Esophagus muscularis mucosa (tissue), 4 donors: ENCODE results near the gene SYNRG. TPM values are rescaled to one million over a fixed set of nuclear protein-coding genes. Genes with fewer than 3 reads are reported as not detected.
A peak's percentile ranks its signal among the peaks of the same experiment; 100 is the strongest.
"Not testable (repeated sequence)": the region's sequence is repeated elsewhere in the genome, so short reads cannot be mapped to it uniquely, and the experiment has no call there.

Experiments
- DNase-seq: peaks from one replicate; pipeline ENCODE4 v3.0.0-alpha.2; 2017; ENCODE audit errors: extremely low spot score
- H3K27ac ChIP-seq, 4 donors: fragments of 200-600 bp; sonication (generic); replicated peaks in 1 of 4; 1 replicate in 3 of 4; 2 replicates in 1 of 4; pipeline ENCODE4 v1.5.1; 2016 to 2019; ENCODE audit warnings: mild to moderate bottlenecking in 1 of 4
- H3K27me3 ChIP-seq, 4 donors: fragments of 200-600 bp; sonication (generic); one replicate each; pipeline versions ENCODE4 v1.5.1 to v1.6.0; 2016 to 2019
- H3K36me3 ChIP-seq, 4 donors: fragments of 200-600 bp; sonication (generic); one replicate each; pipeline ENCODE4 v1.5.1; 2016 to 2019
- H3K4me1 ChIP-seq, 4 donors: fragments of 200-600 bp; sonication (generic); one replicate each; pipeline ENCODE4 v1.5.1; 2016 to 2019
- H3K4me3 ChIP-seq, 4 donors: fragments of 200-600 bp; sonication (generic); 1 replicate in 2 of 4; 2 replicates in 2 of 4; pipeline ENCODE4 v1.5.1; 2016 to 2019; ENCODE audit warnings: mild to moderate bottlenecking in 4 of 4, moderate library complexity in 1 of 4
- H3K9me3 ChIP-seq, 4 donors: fragments of 200-600 bp; sonication (generic); 1 replicate in 3 of 4; 2 replicates in 1 of 4; pipeline ENCODE4 v1.5.1; 2016 to 2019
- EP300 ChIP-seq: sonication (generic); formaldehyde crosslinking; IDR thresholded peaks from one replicate; pipeline ENCODE4 v1.6.1; 2017; ENCODE audit warnings: antibody characterized with exemption
- POLR2A ChIP-seq: fragments of 450-650 bp; IDR thresholded peaks from one replicate; pipeline ENCODE4 v1.6.1; 2017; ENCODE audit warnings: antibody characterized with exemption, moderate library complexity, mild to moderate bottlenecking, low read depth
- POLR2AphosphoS5 ChIP-seq, 2 donors: sonication (generic); formaldehyde crosslinking; IDR thresholded peaks; one replicate each; pipeline ENCODE4 v1.6.1; 2017; ENCODE audit warnings: antibody characterized with exemption in 2 of 2
- WGBS: methylation state at CpG from one replicate; pipeline ENCODE4 v1.1.5; 2018; 5-methylcytosine and 5-hydroxymethylcytosine counted together
- intact Hi-C: fragments of 100-400 bp; cut with DNase I; formaldehyde crosslinking; loops from one replicate; pipeline ENCODE4 v1.15.1; 2023
- total RNA-seq, 4 donors: library from RNA; depleted of rRNA; stranded (reverse); fragments of >200 nt; gene quantifications; one replicate each; pipeline versions ENCODE4 v1.1.0 to v1.2.1, GENCODE V29; 2016
- TF ChIP-seq, protein P1 (sequence below), 3 experiments: fragments of 200-600 bp in 2 of 3; fragments of 450-650 bp in 1 of 3; sonication (generic) in 2 of 3; IDR thresholded peaks; one replicate each; pipeline ENCODE4 v1.5.1; 2017 to 2019; ENCODE audit warnings: antibody characterized with exemption in 3 of 3, mild to moderate bottlenecking in 2 of 3, moderate library complexity in 1 of 3

The SYNRG gene
- total RNA-seq, 4 donors from 2014 or later: 11.9 to 19.5 (median 17.0) TPM

DNA sequence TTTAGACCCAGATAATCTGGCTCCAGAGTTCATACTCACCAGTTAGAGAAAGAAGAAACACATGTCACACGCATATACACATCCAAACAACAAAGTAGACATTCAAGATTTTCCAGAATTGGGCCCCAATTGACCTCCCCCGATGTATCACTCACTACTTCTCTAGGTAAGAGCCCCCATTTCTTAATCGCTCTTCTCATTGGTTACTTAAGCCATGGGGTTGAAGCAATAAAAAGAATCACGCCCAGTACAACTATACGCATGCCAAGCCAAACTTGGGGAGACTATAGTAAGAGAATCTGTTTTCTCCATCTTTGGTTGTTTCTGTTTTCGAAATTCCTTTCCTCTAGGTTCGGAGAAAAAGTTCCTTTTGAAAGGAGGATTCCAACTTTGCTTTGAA lies 33.5 kb upstream of the SYNRG start:
- Histone ChIP-seq H3K4me3 (peak overlapping the region; percentile 66 to 93 (median 78)), H3K36me3 (peaks cover 0 to 38% (median 22%) of the 10 kb centered on the region in 4 donors), H3K4me1 (peaks cover 18 to 49% (median 42%) of the 10 kb centered on the region in 4 donors), H3K27ac (peak overlapping the region; percentile 87 to 92 (median 89)), H3K9me3 (no peaks in the 10 kb centered on the region), H3K27me3 (peaks cover 0 to 10% (median 0%) of the 10 kb centered on the region in 4 donors)
- DNase-seq: no peak
- intact Hi-C loops: loop anchor here (10.0 kb wide), 1 partner anchor 102 kb away; the partner anchor contains the start of gene HNF1B
- WGBS: under 1% methylated on average over 7 of the region's 7 CpGs
- TF ChIP-seq POLR2A (no peak), POLR2AphosphoS5 (IDR thresholded peaks at IDR 0.05) (no peak), EP300 (no peak)
- TF ChIP-seq, protein P1, sequence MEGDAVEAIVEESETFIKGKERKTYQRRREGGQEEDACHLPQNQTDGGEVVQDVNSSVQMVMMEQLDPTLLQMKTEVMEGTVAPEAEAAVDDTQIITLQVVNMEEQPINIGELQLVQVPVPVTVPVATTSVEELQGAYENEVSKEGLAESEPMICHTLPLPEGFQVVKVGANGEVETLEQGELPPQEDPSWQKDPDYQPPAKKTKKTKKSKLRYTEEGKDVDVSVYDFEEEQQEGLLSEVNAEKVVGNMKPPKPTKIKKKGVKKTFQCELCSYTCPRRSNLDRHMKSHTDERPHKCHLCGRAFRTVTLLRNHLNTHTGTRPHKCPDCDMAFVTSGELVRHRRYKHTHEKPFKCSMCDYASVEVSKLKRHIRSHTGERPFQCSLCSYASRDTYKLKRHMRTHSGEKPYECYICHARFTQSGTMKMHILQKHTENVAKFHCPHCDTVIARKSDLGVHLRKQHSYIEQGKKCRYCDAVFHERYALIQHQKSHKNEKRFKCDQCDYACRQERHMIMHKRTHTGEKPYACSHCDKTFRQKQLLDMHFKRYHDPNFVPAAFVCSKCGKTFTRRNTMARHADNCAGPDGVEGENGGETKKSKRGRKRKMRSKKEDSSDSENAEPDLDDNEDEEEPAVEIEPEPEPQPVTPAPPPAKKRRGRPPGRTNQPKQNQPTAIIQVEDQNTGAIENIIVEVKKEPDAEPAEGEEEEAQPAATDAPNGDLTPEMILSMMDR (IDR thresholded peaks at IDR 0.05): no peak

DNA sequence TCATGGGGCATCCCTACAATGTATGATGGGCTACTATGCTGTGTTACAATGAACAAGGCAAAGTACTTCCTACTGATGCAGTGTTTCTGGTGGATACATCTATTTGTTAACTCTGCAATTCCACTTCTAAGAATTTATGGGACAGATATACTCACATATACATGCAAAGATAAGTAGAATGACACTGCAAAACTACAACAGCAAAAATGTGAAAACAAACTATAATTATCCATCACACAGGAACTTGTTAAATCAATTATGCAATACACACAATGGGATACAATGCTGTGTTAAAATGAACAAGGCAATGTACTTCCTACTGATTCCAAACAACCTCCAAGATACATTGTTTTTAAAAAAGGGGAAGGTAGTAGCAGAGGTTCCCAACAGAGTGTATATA lies 30.8 kb upstream of the SYNRG start:
- Histone ChIP-seq H3K27ac (no peak overlapping the region), H3K36me3 (peaks cover 0 to 57% (median 39%) of the 10 kb centered on the region in 4 donors), H3K4me3 (no peak overlapping the region), H3K9me3 (no peaks in the 10 kb centered on the region), H3K27me3 (no peaks in the 10 kb centered on the region), H3K4me1 (peaks cover 18 to 49% (median 42%) of the 10 kb centered on the region in 4 donors)
- TF ChIP-seq POLR2AphosphoS5 (IDR thresholded peaks at IDR 0.05): no peak
- TF ChIP-seq, protein P1 (IDR thresholded peaks at IDR 0.05): no peak
- TF ChIP-seq EP300: no peak
- no peak for TF ChIP-seq POLR2A
- no peak for DNase-seq
- intact Hi-C loops: loop anchor here (10.0 kb wide), 1 partner anchor 105 kb away; the partner anchor contains the start of gene HNF1B

- no peak overlapping the region for H3K4me3 ChIP-seq
- H3K4me1 ChIP-seq: peaks cover 11 to 43% (median 37%) of the 10 kb centered on the region in 4 donors
- H3K27ac ChIP-seq: no peak overlapping the region
- DNase-seq: no peak
- no peaks in the 10 kb centered on the region for H3K9me3 ChIP-seq
- intact Hi-C loops: no loop called here
- H3K27me3 ChIP-seq: no peaks in the 10 kb centered on the region
- peaks cover 4 to 76% (median 39%) of the 10 kb centered on the region in 4 donors for H3K36me3 ChIP-seq
- no peak for TF ChIP-seq POLR2AphosphoS5 (IDR thresholded peaks at IDR 0.05)
- no peak for TF ChIP-seq POLR2A
- no peak for TF ChIP-seq EP300
- TF ChIP-seq, protein P1 (IDR thresholded peaks at IDR 0.05): no peak
These were observed 28.7 kb upstream of the SYNRG start for GRCh38 chr17:37637956-37638355.

GRCh38 chr17:37616430-37616829 lies 7.2 kb upstream of the SYNRG start:
- H3K4me1 ChIP-seq, DNase-seq, H3K4me3 ChIP-seq, H3K27ac ChIP-seq, H3K27me3 ChIP-seq, intact Hi-C loops, H3K9me3 ChIP-seq: not testable (repeated sequence)
- WGBS: 97% methylated on average over 6 of the region's 6 CpGs
- H3K36me3 ChIP-seq: peaks cover 40 to 94% (median 79%) of the 10 kb centered on the region in 4 donors

DNA sequence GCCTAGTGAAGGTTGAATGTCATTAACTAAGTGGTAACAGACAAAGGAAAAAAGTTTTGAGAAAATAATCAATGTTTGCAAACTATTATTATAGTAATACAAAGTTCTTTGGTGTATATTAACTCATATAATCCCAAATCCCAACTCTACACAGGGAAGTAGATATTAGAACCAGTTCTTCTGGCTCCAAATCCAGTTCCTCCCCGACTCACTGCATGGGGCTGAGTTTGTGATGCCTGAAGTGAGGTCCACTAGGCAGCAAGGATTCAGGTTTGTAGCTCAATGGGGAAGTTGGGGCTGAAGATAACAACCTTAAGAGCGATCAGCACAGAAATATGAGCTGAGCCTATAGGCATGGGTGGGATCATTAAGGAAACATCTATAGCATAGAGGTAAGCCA lies 5.6 kb upstream of the SYNRG start:
- DNase-seq: no peak
- peaks cover 2 to 5% (median 2%) of the 10 kb centered on the region in 4 donors for H3K4me1 ChIP-seq
- H3K9me3 ChIP-seq: no peaks in the 10 kb centered on the region
- H3K27me3 ChIP-seq: no peaks in the 10 kb centered on the region
- peaks cover 28 to 78% (median 65%) of the 10 kb centered on the region in 4 donors for H3K36me3 ChIP-seq
- intact Hi-C loops: no loop called here
- WGBS: 95% methylated on average over 2 of the region's 2 CpGs
- no peak overlapping the region for H3K27ac ChIP-seq
- TF ChIP-seq POLR2AphosphoS5 (IDR thresholded peaks at IDR 0.05) (no peak), EP300 (no peak), POLR2A (no peak)
- TF ChIP-seq, protein P1 (IDR thresholded peaks at IDR 0.05): no peak
- H3K4me3 ChIP-seq: no peak overlapping the region
